WTC11 (cell line): ENCODE results near the gene DPYSL3.

ENCODE experiments used
- ESRRA ChIP-seq: sonication (generic); formaldehyde crosslinking; IDR thresholded peaks from 2 replicates; pipeline ENCODE4 v1.8.1; 2022; ENCODE audit warnings: mild to moderate bottlenecking, missing genetic modification reagents, borderline replicate concordance
- TEAD1 ChIP-seq: sonication (generic); formaldehyde crosslinking; IDR thresholded peaks from 2 replicates; pipeline ENCODE4 v1.8.0; 2022; ENCODE audit warnings: mild to moderate bottlenecking, missing genetic modification reagents
- ZNF121 ChIP-seq: sonication (generic); formaldehyde crosslinking; IDR thresholded peaks from 2 replicates; pipeline ENCODE4 v1.8.0; 2023; ENCODE audit warnings: missing genetic modification reagents
- TF ChIP-seq, protein P1 (sequence below): fragments of 200-600 bp; IDR thresholded peaks from 2 replicates; pipeline ENCODE4 v1.8.0; 2022; ENCODE audit warnings: antibody characterized with exemption
- TF ChIP-seq, protein P2 (sequence below): sonication (generic); formaldehyde crosslinking; IDR thresholded peaks from 2 replicates; pipeline ENCODE4 v1.8.1; 2023; ENCODE audit warnings: mild to moderate bottlenecking, missing genetic modification reagents, moderate library complexity
- TF ChIP-seq, protein P3 (sequence below): sonication (generic); formaldehyde crosslinking; IDR thresholded peaks from 2 replicates; pipeline ENCODE4 v1.8.1; 2023; ENCODE audit warnings: mild to moderate bottlenecking, missing genetic modification reagents, borderline replicate concordance
- TF ChIP-seq, protein P4 (sequence below): sonication (generic); formaldehyde crosslinking; IDR thresholded peaks from 2 replicates; pipeline ENCODE4 v1.8.1; 2022; ENCODE audit warnings: low read depth, missing genetic modification reagents, borderline replicate concordance
- TF ChIP-seq, protein P5 (sequence below): sonication (generic); formaldehyde crosslinking; conservative IDR thresholded peaks from 2 replicates; pipeline ENCODE4 v1.8.1; 2023; ENCODE audit warnings: mild to moderate bottlenecking, low read depth, missing genetic modification reagents, moderate library complexity

DNA sequence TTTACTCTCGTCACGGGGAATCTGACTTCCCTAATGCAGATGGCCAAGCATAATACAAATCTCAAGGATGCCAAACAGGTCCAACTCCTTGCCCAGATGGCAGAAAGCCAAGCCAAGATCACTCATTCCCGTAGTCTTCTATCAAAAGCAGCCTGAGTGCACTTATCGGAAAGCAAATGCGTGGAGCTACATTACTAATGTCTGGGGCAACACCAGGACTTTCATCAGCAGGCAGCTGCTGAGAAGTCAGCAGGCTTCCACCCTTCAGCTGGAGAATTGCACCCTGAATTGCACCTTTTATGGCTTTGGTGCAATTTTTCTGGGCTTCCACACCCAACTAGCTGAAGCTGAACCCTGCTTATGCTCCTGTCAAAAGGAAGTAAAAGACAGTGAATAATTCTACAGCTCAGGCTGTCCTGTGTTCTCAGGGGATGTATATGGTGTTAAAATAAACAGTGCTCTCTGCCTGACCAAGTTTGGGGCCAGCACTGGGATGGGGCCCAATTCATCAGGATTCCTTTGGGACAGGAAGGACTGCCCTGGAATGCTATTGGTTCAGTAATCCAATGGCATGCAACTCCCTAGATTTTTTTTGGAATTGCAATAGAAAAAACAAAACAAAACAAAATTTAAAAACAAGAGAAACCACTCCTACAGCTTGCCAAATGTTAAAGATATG is 92.6 kb downstream of the DPYSL3 start:
- TF ChIP-seq, protein P1, sequence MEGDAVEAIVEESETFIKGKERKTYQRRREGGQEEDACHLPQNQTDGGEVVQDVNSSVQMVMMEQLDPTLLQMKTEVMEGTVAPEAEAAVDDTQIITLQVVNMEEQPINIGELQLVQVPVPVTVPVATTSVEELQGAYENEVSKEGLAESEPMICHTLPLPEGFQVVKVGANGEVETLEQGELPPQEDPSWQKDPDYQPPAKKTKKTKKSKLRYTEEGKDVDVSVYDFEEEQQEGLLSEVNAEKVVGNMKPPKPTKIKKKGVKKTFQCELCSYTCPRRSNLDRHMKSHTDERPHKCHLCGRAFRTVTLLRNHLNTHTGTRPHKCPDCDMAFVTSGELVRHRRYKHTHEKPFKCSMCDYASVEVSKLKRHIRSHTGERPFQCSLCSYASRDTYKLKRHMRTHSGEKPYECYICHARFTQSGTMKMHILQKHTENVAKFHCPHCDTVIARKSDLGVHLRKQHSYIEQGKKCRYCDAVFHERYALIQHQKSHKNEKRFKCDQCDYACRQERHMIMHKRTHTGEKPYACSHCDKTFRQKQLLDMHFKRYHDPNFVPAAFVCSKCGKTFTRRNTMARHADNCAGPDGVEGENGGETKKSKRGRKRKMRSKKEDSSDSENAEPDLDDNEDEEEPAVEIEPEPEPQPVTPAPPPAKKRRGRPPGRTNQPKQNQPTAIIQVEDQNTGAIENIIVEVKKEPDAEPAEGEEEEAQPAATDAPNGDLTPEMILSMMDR, result no peak
- TF ChIP-seq, protein P2, sequence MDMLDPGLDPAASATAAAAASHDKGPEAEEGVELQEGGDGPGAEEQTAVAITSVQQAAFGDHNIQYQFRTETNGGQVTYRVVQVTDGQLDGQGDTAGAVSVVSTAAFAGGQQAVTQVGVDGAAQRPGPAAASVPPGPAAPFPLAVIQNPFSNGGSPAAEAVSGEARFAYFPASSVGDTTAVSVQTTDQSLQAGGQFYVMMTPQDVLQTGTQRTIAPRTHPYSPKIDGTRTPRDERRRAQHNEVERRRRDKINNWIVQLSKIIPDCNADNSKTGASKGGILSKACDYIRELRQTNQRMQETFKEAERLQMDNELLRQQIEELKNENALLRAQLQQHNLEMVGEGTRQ (CRISPR knock-in tag), result no peak
- TF ChIP-seq ZNF121 (CRISPR knock-in tag) (no peak), ESRRA (no peak), TEAD1 (CRISPR knock-in tag) (no peak)
- TF ChIP-seq, protein P3, sequence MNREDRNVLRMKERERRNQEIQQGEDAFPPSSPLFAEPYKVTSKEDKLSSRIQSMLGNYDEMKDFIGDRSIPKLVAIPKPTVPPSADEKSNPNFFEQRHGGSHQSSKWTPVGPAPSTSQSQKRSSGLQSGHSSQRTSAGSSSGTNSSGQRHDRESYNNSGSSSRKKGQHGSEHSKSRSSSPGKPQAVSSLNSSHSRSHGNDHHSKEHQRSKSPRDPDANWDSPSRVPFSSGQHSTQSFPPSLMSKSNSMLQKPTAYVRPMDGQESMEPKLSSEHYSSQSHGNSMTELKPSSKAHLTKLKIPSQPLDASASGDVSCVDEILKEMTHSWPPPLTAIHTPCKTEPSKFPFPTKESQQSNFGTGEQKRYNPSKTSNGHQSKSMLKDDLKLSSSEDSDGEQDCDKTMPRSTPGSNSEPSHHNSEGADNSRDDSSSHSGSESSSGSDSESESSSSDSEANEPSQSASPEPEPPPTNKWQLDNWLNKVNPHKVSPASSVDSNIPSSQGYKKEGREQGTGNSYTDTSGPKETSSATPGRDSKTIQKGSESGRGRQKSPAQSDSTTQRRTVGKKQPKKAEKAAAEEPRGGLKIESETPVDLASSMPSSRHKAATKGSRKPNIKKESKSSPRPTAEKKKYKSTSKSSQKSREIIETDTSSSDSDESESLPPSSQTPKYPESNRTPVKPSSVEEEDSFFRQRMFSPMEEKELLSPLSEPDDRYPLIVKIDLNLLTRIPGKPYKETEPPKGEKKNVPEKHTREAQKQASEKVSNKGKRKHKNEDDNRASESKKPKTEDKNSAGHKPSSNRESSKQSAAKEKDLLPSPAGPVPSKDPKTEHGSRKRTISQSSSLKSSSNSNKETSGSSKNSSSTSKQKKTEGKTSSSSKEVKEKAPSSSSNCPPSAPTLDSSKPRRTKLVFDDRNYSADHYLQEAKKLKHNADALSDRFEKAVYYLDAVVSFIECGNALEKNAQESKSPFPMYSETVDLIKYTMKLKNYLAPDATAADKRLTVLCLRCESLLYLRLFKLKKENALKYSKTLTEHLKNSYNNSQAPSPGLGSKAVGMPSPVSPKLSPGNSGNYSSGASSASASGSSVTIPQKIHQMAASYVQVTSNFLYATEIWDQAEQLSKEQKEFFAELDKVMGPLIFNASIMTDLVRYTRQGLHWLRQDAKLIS (CRISPR knock-in tag), result no peak
- TF ChIP-seq, protein P4, sequence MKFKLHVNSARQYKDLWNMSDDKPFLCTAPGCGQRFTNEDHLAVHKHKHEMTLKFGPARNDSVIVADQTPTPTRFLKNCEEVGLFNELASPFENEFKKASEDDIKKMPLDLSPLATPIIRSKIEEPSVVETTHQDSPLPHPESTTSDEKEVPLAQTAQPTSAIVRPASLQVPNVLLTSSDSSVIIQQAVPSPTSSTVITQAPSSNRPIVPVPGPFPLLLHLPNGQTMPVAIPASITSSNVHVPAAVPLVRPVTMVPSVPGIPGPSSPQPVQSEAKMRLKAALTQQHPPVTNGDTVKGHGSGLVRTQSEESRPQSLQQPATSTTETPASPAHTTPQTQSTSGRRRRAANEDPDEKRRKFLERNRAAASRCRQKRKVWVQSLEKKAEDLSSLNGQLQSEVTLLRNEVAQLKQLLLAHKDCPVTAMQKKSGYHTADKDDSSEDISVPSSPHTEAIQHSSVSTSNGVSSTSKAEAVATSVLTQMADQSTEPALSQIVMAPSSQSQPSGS (CRISPR knock-in tag), result no peak
- TF ChIP-seq, protein P5, sequence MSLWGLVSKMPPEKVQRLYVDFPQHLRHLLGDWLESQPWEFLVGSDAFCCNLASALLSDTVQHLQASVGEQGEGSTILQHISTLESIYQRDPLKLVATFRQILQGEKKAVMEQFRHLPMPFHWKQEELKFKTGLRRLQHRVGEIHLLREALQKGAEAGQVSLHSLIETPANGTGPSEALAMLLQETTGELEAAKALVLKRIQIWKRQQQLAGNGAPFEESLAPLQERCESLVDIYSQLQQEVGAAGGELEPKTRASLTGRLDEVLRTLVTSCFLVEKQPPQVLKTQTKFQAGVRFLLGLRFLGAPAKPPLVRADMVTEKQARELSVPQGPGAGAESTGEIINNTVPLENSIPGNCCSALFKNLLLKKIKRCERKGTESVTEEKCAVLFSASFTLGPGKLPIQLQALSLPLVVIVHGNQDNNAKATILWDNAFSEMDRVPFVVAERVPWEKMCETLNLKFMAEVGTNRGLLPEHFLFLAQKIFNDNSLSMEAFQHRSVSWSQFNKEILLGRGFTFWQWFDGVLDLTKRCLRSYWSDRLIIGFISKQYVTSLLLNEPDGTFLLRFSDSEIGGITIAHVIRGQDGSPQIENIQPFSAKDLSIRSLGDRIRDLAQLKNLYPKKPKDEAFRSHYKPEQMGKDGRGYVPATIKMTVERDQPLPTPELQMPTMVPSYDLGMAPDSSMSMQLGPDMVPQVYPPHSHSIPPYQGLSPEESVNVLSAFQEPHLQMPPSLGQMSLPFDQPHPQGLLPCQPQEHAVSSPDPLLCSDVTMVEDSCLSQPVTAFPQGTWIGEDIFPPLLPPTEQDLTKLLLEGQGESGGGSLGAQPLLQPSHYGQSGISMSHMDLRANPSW, result no peak
